ENCODE data around the gene JAKMIP2.
"Not testable (repeated sequence)": the region's sequence is repeated elsewhere in the genome, so short reads cannot be mapped to it uniquely, and the experiment has no call there.

Gene JAKMIP2

DNA sequence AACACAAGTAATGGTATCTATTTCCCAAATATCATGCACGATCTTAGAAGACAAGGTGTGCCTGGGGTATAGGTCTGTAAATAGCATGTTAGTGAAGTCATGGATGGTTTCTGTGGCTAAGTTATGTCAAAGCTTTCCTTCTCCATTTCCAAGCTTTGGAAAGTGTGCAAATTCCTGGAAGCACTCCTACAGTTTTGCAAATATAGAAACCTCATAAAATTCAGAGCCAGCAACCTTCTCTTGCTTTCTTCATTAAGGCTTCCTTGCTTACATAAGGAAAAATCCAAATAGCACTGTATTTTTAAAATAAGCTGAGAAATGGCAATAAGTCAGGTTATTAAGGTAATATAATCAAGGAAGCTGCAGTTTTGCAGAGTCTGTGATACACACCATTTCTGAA, 138.1 kb downstream of the JAKMIP2 start:
- H3K9ac ChIP-seq (ENCODE audit: low read depth, low read length) = no peak overlapping the region
- no peaks in the 10 kb centered on the region for H3K4me1 ChIP-seq (ENCODE audit: insufficient read depth, low read length)
- no peaks in the 10 kb centered on the region for H3K27me3 ChIP-seq (ENCODE audit: insufficient read depth, low read length)
- 100% methylated on average over 1 of the region's 1 CpG for WGBS
- H3K9me3 ChIP-seq (ENCODE audit: insufficient read depth, low read depth, low read length) = no peaks in the 10 kb centered on the region
- no peak overlapping the region for H3K27ac ChIP-seq (ENCODE audit: low read depth, low read length)
- no peak overlapping the region for H3K4me3 ChIP-seq (ENCODE audit: low read length)
- H3K36me3 ChIP-seq (ENCODE audit: insufficient read depth, low read length) = peaks cover 96% of the 10 kb centered on the region

DNA sequence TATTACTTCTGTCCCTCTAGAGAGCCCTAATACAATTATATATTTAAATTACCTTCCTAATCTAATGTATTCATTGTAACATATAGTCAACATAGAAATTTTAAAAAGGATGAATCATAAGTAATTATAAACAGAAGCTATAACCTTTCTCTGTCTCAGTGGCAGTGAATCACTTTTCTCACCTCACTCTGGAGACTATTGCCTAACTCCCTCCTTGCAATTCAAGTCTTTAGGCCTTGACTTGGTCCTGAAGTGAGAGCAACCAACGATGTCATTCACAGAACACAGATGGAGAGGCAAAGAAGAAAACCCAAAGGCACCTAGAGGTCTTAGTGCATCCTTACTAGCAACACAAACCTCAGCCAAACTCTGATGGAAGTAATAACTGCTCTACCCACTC, 139.4 kb downstream of the JAKMIP2 start:
- Histone ChIP-seq H3K27me3 (ENCODE audit: insufficient read depth, low read length) (no peaks in the 10 kb centered on the region), H3K4me3 (ENCODE audit: low read length) (no peak overlapping the region), H3K36me3 (ENCODE audit: insufficient read depth, low read length) (peaks cover 97% of the 10 kb centered on the region), H3K27ac (ENCODE audit: low read depth, low read length) (no peak overlapping the region), H3K9ac (ENCODE audit: low read depth, low read length) (no peak overlapping the region), H3K4me1 (ENCODE audit: insufficient read depth, low read length) (no peaks in the 10 kb centered on the region), H3K9me3 (ENCODE audit: insufficient read depth, low read depth, low read length) (no peaks in the 10 kb centered on the region)
- 77% methylated on average over 1 of the region's 1 CpG for WGBS

DNA sequence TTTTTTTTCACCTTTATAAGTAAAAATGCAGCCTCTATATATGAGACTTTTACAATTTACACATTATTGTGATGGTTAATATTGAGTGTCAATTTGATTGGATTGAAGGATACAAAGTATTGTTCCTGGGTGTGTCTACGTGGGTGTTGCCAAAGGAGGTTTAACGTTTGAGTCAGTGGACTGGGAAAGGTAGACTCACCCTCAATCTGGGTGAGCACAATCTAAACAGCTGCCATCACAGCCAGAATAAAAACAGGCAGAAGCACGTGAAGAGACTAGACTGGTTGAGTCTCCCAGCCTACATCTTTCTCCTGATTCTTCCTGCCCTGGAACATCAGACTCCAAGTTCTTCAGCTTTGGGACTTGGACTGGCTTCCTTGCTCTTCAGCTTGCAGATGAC, 139.9 kb downstream of the JAKMIP2 start:
- no peaks in the 10 kb centered on the region for H3K27me3 ChIP-seq (ENCODE audit: insufficient read depth, low read length)
- H3K9me3 ChIP-seq (ENCODE audit: insufficient read depth, low read depth, low read length) = no peaks in the 10 kb centered on the region
- H3K27ac ChIP-seq (ENCODE audit: low read depth, low read length) = no peak overlapping the region
- 89% methylated on average over 3 of the region's 3 CpGs for WGBS
- H3K4me3 ChIP-seq (ENCODE audit: low read length) = no peak overlapping the region
- H3K4me1 ChIP-seq (ENCODE audit: insufficient read depth, low read length) = no peaks in the 10 kb centered on the region
- H3K9ac ChIP-seq (ENCODE audit: low read depth, low read length) = no peak overlapping the region
- peaks cover 97% of the 10 kb centered on the region for H3K36me3 ChIP-seq (ENCODE audit: insufficient read depth, low read length)

DNA sequence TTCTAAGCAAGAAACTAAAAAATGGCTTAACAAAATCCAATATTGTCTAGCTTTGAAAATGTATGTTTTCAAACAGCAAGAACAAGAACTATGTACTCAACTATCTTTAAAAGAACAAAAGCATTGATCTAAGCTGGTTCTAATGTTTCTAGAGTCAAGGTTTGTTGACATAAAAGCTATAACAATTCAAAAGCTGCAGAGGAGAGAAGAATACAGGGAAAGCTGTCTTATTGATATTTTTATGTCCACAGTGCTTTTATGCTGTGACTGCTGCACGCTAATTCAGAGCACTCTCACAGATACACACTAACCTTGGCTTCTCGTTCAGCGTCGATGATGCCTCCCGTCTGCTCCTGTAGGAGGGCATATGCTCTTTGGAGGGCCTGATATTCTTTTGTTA, 143.2 kb downstream of the JAKMIP2 start:
- Histone ChIP-seq H3K27me3 (ENCODE audit: insufficient read depth, low read length) (no peaks in the 10 kb centered on the region), H3K9ac (ENCODE audit: low read depth, low read length) (no peak overlapping the region), H3K36me3 (ENCODE audit: insufficient read depth, low read length) (peaks cover 86% of the 10 kb centered on the region), H3K9me3 (ENCODE audit: insufficient read depth, low read depth, low read length) (no peaks in the 10 kb centered on the region), H3K4me1 (ENCODE audit: insufficient read depth, low read length) (no peaks in the 10 kb centered on the region), H3K27ac (ENCODE audit: low read depth, low read length) (no peak overlapping the region), H3K4me3 (ENCODE audit: low read length) (no peak overlapping the region)
- 92% methylated on average over 5 of the region's 5 CpGs for WGBS

DNA sequence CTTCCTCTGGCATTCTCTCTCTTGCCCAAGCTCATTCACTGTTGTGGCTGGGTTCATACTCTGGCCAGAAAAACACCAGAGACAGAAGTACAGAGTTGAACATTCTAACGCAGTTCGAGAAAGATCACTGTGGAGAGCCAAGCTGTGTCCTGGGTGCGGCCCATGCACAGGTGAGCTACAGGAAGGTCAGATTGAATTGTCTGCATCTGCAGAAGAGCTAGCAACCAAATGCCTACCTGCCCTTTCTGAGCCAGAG, 145.9 kb downstream of the JAKMIP2 start:
- Histone ChIP-seq H3K27me3 (ENCODE audit: insufficient read depth, low read length) (no peaks in the 10 kb centered on the region), H3K27ac (ENCODE audit: low read depth, low read length) (no peak overlapping the region), H3K9me3 (ENCODE audit: insufficient read depth, low read depth, low read length) (no peaks in the 10 kb centered on the region), H3K4me3 (ENCODE audit: low read length) (no peak overlapping the region), H3K9ac (ENCODE audit: low read depth, low read length) (no peak overlapping the region), H3K36me3 (ENCODE audit: insufficient read depth, low read length) (peaks cover 77% of the 10 kb centered on the region), H3K4me1 (ENCODE audit: insufficient read depth, low read length) (peaks cover 19% of the 10 kb centered on the region)
- WGBS = 94% methylated on average over 3 of the region's 3 CpGs

DNA sequence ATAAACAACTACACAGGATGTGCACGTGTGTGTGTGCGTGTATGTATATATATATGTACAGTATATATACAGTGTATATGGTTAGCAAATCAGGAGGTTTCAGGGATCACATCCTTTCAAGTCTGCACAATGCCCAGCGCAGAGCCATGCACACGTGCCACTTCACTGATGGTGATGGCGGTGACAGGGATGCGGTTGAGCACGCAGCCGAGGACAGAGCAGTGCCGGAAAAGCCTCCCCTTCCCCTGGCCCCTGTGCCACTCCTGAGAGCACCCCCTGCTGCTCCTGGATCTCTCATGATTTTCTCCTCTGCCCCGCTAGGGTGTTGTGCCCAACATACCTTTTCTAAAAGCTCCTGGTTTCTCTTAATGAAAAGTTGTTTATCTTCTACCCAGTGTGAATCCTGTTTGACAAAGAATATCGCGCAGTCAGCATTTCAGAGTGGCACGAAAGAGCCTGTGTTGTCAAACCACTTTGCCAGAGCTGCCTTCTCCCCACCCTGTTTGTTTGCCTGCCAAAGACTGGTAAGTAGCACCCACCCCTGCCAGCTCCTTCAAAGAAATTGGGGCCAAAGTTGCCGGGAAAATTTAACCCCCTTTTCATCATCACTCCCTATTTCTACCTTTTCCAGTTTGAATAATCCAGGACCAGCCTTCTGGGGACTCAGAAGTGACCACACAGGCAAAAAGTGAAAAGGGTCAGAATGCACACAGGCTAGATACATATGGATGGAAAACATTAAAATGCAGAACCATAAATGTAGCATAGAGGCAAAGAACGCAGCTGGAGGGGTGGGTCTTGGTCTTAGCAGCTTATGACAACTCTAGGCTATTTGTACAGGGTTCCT, 146.4 kb downstream of the JAKMIP2 start:
- Histone ChIP-seq H3K27ac (ENCODE audit: low read depth, low read length) (no peak overlapping the region), H3K27me3 (ENCODE audit: insufficient read depth, low read length) (no peaks in the 10 kb centered on the region), H3K9ac (ENCODE audit: low read depth, low read length) (no peak overlapping the region), H3K9me3 (ENCODE audit: insufficient read depth, low read depth, low read length) (no peaks in the 10 kb centered on the region), H3K4me3 (ENCODE audit: low read length) (no peak overlapping the region), H3K4me1 (ENCODE audit: insufficient read depth, low read length) (peaks cover 22% of the 10 kb centered on the region), H3K36me3 (ENCODE audit: insufficient read depth, low read length) (peaks cover 77% of the 10 kb centered on the region)
- 94% methylated on average over 15 of the region's 15 CpGs for WGBS

DNA sequence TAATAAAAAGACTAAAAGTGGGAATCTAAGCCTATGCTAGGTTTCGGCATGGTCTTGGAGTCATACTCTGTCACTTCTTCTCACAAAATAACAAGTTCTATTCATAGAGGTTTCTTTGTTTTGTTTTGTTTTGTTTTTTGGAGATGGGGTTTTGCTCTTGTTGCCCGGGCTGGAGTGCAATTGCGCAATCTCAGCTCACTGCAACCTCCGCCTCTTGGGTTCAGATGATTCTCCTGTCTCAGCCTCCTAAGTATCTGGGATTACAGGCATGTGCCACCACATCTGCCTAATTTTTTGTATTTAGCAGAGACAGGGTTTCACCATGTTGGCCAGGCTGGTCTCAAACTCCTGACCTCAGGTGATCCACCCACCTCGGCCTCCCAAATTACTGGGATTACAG, 147.1 kb downstream of the JAKMIP2 start:
- H3K36me3 ChIP-seq (ENCODE audit: insufficient read depth, low read length) = peaks cover 73% of the 10 kb centered on the region
- WGBS = 96% methylated on average over 5 of the region's 5 CpGs

DNA sequence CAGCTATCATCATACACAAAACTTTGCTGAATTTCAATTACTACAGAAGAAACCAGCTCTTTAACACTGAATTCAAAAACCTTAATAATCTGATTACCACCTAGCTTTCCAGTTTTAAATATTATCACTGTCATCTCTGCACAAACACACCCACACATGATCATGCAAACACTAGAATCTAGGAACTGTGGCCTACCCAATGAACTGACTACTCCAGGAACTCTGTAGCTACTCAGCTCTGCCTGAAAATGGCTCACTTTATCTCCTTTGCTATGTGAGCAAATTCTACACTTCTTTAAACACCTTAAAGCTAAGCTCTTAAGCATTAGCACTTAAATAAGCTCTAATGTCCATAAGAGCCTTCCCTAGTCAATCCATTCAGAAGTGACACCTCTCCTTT, 149.4 kb downstream of the JAKMIP2 start:
- H3K9ac ChIP-seq (ENCODE audit: low read depth, low read length) = no peak overlapping the region
- H3K27me3 ChIP-seq (ENCODE audit: insufficient read depth, low read length) = no peaks in the 10 kb centered on the region
- peaks cover 22% of the 10 kb centered on the region for H3K4me1 ChIP-seq (ENCODE audit: insufficient read depth, low read length)
- H3K4me3 ChIP-seq (ENCODE audit: low read length) = no peak overlapping the region
- no peaks in the 10 kb centered on the region for H3K9me3 ChIP-seq (ENCODE audit: insufficient read depth, low read depth, low read length)
- peaks cover 61% of the 10 kb centered on the region for H3K36me3 ChIP-seq (ENCODE audit: insufficient read depth, low read length)
- no peak overlapping the region for H3K27ac ChIP-seq (ENCODE audit: low read depth, low read length)

More for the DNA sequence above, 147.1 kb downstream of the JAKMIP2 start:
- H3K4me1 ChIP-seq (ENCODE audit: insufficient read depth, low read length) = peaks cover 22% of the 10 kb centered on the region
- not testable (repeated sequence) for H3K9me3 ChIP-seq (ENCODE audit: insufficient read depth, low read depth, low read length); H3K27me3 ChIP-seq (ENCODE audit: insufficient read depth, low read length); H3K4me3 ChIP-seq (ENCODE audit: low read length); H3K27ac ChIP-seq (ENCODE audit: low read depth, low read length); H3K9ac ChIP-seq (ENCODE audit: low read depth, low read length)

DNA sequence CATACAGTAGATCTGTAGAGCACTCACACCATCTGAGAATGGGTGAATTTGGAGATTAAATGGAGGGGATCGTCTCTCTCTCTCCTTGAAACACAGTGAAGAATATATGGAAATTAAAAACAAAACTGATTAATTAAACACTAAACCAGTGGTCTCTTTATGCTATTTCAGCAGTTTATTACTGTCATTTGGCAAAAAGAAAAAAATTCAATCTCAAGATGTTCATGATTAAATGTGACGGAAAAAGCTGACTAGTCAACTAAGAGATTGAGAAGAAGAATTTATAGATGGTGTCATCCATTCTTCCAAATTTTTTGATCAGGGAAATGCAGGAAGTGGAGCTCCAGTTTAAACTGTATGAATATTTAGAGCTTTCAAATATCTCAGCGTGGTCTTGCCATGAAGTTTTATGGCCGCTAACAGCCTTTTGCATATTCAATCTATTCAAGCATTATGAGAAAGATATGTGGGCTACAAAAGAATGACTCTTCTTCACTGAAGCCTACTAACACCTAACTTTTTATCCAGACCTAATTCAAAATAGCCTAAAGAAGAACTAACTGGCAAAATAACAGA, 151.0 kb downstream of the JAKMIP2 start:
- H3K9me3 ChIP-seq (ENCODE audit: insufficient read depth, low read depth, low read length) = no peaks in the 10 kb centered on the region
- peaks cover 47% of the 10 kb centered on the region for H3K36me3 ChIP-seq (ENCODE audit: insufficient read depth, low read length)
- 89% methylated on average over 3 of the region's 4 CpGs for WGBS
- H3K27me3 ChIP-seq (ENCODE audit: insufficient read depth, low read length) = no peaks in the 10 kb centered on the region
- no peak overlapping the region for H3K4me3 ChIP-seq (ENCODE audit: low read length)
- H3K4me1 ChIP-seq (ENCODE audit: insufficient read depth, low read length) = peaks cover 22% of the 10 kb centered on the region
- no peak overlapping the region for H3K27ac ChIP-seq (ENCODE audit: low read depth, low read length)
- H3K9ac ChIP-seq (ENCODE audit: low read depth, low read length) = no peak overlapping the region

DNA sequence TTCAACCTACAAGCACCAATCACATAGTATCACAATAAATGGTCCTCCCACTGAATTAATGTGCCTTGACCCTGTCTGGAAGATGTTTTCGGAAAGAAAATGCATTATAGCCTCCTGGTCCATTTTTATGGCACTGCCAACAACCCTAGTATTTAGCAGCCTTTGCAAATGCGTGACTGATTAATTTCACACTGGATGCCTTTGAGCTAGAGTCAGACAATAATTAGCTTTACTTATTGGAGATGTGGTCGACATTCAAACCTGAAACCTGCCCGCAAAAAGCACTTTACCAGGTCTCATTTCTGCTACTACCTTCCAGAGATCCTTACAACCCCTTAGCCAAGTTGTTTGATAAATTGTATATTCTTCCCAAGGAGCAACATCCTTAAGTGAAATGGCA, 153.3 kb downstream of the JAKMIP2 start:
- peaks cover 22% of the 10 kb centered on the region for H3K4me1 ChIP-seq (ENCODE audit: insufficient read depth, low read length)
- H3K4me3 ChIP-seq (ENCODE audit: low read length) = no peak overlapping the region
- H3K9me3 ChIP-seq (ENCODE audit: insufficient read depth, low read depth, low read length) = no peaks in the 10 kb centered on the region
- H3K27ac ChIP-seq (ENCODE audit: low read depth, low read length) = no peak overlapping the region
- no peak overlapping the region for H3K9ac ChIP-seq (ENCODE audit: low read depth, low read length)
- peaks cover 38% of the 10 kb centered on the region for H3K36me3 ChIP-seq (ENCODE audit: insufficient read depth, low read length)
- H3K27me3 ChIP-seq (ENCODE audit: insufficient read depth, low read length) = no peaks in the 10 kb centered on the region
- WGBS = 96% methylated on average over 4 of the region's 4 CpGs

DNA sequence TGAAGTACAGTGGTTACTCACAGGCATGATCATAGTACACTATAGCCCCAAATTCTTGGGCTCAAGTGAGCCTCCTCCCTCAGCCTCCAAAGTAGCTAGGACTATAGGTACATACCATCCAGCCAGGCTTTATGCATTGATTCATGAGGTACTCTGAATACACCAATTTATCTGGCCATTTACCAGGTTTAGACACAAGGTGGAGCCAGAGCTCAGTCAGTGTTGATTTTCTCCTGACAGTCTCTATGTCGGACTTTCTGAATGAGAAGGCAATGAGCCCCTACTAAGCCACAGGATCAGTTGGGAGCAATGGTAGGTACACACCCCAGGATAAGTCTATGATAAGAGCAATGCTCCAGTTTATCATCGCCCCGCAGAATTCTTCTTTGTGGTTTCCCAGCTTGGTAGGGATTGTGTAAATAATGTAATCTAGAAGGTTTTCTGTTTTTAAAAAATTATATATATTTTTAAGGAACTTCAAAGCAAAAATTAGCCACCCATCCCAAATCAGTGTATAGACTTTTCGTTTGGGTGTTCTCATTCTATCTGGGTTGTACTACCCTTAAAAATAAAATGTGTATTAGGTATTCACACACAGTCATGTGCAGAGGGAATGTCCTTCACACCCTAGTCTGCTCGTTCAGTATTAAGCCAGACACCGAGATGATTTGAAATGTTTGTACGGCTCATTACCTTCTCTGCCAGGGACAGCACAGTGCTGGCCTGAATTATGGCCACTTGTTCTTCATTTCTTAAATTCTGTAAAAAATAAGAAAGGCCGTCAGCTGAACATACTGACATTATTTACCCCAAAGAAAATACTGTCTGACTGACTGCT, 154.3 kb downstream of the JAKMIP2 start:
- Histone ChIP-seq H3K36me3 (ENCODE audit: insufficient read depth, low read length) (peaks cover 38% of the 10 kb centered on the region), H3K27ac (ENCODE audit: low read depth, low read length) (no peak overlapping the region), H3K27me3 (ENCODE audit: insufficient read depth, low read length) (no peaks in the 10 kb centered on the region), H3K4me1 (ENCODE audit: insufficient read depth, low read length) (peaks cover 19% of the 10 kb centered on the region), H3K9me3 (ENCODE audit: insufficient read depth, low read depth, low read length) (no peaks in the 10 kb centered on the region), H3K4me3 (ENCODE audit: low read length) (no peak overlapping the region), H3K9ac (ENCODE audit: low read depth, low read length) (no peak overlapping the region)
- 75% methylated on average over 7 of the region's 8 CpGs for WGBS
